Activated CD4-positive, alpha-beta T cell treated with anti-CD3 and anti-CD28 coated beads for 48 hours (primary cell): ENCODE data around the gene LEKR1.
A peak's percentile ranks its signal among the peaks of the same experiment; 100 is the strongest.
"Not testable (repeated sequence)": the region's sequence is repeated elsewhere in the genome, so short reads cannot be mapped to it uniquely, and the experiment has no call there.

Experiments used
- DNase-seq: peaks from one replicate; pipeline ENCODE4 v3.0.0-alpha.2; 2020

The LEKR1 gene

GRCh38 chr3:156826144-156826895, at the start of gene LEKR1:
Gene LEKR1, plus strand, starts transcription at chr3:156826353. Its CDS starts 2,977 bp downstream, at chr3:156829330.
- peak; percentile 79 for DNase-seq

GRCh38 chr3:156776871-156777270, 49.3 kb upstream of the LEKR1 start:
- no peak for DNase-seq

GRCh38 chr3:156781310-156782230, 44.6 kb upstream of the LEKR1 start:
- DNase-seq: no peak

GRCh38 chr3:156782319-156782718, 43.8 kb upstream of the LEKR1 start:
- no peak for DNase-seq

GRCh38 chr3:156782921-156783320, 43.2 kb upstream of the LEKR1 start:
- no peak for DNase-seq

GRCh38 chr3:156787001-156787400, 39.2 kb upstream of the LEKR1 start:
- no peak for DNase-seq

GRCh38 chr3:156787926-156788663, 38.1 kb upstream of the LEKR1 start:
- DNase-seq: peak; percentile 54

GRCh38 chr3:156788846-156789245, 37.3 kb upstream of the LEKR1 start:
- no peak for DNase-seq

GRCh38 chr3:156790156-156790555, 36.0 kb upstream of the LEKR1 start:
- no peak for DNase-seq

GRCh38 chr3:156792114-156792513, 34.0 kb upstream of the LEKR1 start:
- no peak for DNase-seq

- no peak for DNase-seq
Observed at GRCh38 chr3:156792536-156792935, 33.6 kb upstream of the LEKR1 start.

- no peak for DNase-seq
Observed at GRCh38 chr3:156792945-156793344, 33.2 kb upstream of the LEKR1 start.

GRCh38 chr3:156793400-156793799, 32.8 kb upstream of the LEKR1 start:
- DNase-seq: no peak

GRCh38 chr3:156793851-156794250, 32.3 kb upstream of the LEKR1 start:
- no peak for DNase-seq

- no peak for DNase-seq
Observed at GRCh38 chr3:156795890-156796481, 30.2 kb upstream of the LEKR1 start.

- no peak for DNase-seq
Observed at GRCh38 chr3:156797368-156797767, 28.8 kb upstream of the LEKR1 start.

GRCh38 chr3:156800287-156800686, 25.9 kb upstream of the LEKR1 start:
- not testable (repeated sequence) for DNase-seq

GRCh38 chr3:156801746-156802145, 24.4 kb upstream of the LEKR1 start:
- no peak for DNase-seq

GRCh38 chr3:156802821-156803606, 23.1 kb upstream of the LEKR1 start:
- DNase-seq: no peak

- DNase-seq: no peak
Observed at GRCh38 chr3:156803952-156804741, 22.0 kb upstream of the LEKR1 start.

- no peak for DNase-seq
Observed at GRCh38 chr3:156806698-156807097, 19.5 kb upstream of the LEKR1 start.
